ENCODE results near the gene PABPN1.
"Not testable (repeated sequence)": the region's sequence is repeated elsewhere in the genome, so short reads cannot be mapped to it uniquely, and the experiment has no call there.

Gene PABPN1

DNA sequence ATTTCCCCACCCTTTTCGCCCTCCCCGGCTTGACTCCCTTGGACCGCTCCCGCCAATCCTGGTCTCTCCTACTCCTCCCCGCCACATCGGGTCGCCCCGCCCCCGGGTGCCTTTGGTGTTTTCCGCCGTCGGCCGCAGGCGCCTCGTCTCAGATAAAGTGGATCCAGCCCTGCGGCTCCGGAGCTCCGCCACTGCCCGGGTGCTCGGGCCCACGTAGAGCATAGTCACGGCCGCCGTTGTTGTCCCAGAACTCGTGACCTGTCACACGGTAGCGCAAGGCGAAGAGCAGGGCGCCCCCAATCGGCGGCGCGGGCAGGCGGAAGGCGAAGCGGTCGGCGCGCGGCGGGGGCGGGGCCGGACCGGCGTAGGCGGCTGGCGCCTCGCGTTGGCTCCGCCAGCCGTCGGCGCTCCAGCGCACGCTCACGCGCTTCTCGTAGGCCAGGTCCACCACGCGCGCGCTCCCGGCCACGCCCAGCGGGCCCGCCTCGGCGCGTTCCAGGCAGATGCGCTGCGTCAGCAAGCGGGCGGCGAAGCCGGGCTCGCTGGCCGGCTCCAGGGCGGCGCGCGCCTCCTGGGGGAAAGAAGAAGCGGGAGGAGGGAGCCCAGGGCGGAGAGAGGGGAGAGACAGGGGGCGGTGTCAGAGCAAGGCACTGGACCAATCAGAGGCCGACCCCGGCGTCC, 19.8 kb upstream of the PABPN1 start:
- peak; percentile 97 for DNase-seq (ENCODE audit: low spot score)

DNA sequence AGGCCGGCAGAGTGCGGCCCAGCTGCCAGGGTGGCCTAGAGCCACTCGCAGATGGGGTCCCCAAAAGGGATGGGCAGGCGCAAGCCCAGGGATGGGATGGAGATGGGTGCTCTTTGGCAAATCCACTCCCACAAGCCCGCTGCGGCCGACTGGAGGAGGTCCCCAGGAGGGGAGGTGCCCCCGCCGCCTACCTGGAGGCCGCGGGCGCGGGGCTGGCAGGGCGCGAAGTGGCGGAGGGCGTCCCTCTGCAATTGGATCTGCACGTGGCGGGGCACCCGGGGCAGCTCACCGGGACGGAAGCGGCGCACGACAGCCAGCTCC, 19.3 kb upstream of the PABPN1 start:
- DNase-seq (ENCODE audit: low spot score), result no peak

DNA sequence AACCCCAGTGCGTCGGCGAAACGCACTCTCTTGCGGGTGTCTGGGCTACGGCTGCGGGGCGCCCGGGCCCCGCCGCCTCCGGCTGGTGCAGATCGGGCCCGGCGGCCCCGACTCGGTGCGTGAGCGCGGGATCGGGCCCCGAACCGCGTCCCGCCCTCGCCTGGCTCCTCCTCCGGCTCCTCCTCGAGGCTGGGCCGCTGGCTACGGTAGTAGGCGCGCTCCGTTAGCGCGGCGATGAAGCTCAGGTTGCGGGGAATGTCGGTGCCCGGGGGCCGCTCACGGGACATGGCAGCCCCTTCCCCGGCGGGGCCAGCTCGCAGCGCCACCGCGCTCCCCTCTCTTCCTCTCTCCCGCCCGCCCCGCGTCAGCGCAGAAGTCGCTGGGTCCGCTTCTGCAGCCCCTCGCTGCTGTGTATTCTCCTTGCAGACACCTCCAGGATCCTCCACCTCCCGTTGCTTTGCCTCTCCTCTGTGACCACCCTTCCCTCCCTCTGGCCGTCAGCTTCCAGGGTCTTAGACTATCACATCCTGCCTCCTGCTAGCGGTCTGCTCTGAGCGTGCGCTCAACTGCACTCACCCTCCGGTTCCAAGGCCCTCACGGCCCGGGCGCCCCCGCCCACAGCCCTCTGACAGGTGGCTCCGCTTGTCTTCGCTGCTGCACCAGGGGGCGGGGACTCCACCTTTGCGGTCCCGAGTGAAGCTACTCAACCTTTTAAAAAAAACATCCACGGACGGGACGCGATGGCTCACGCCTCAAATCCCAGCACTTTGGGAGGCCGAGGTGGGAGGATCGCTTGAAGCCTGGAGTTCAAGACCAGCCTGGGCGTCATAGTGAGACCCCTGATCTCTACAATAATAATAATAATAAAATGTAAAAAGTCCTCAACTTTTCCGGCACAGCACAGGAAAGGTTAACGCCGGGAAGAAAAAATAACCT, 18.7 kb upstream of the PABPN1 start, which contains the start of gene PPP1R3E:
Gene PPP1R3E (minus strand): TSS at position 570 of the 936 bp plus-strand sequence. CDS start 283 bp downstream, at position 287.
- DNase-seq (ENCODE audit: low spot score), result peak; percentile 83

DNA sequence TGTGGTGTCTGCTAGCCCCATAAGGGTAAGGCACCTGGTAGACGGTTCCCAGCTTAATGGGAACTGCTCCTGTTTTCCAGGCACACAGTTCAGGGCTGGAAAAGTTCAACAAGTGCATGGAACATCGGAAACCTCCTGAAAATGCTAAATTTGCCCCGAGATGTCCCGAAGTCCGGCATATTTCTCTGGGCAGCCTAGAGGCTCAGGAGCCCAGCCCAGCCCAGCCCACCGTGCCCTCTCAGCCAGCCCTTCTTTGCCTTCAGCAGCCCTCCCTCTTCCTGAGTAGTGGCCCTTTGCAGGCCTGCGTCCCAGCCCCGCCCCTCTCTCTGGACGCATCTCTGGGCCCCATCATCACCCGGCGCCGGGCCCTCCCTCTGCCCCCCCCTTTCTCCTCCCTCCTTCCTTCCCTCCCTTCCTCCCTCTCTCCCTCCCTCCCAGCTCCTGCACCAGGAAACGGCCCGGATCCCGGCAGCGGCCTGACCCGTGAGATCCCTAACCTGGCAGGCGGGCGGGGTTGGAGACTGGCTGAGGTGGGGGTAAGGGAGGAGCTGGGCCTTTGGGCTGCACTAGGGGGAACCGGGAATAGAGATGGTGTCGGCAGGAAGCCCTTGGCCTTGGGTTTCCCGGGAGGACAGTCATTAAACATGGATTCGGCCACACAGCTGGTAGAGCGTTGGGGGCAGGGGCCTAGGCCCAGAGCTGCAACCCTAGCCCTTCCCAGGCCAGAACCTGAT, 14.7 kb upstream of the PABPN1 start, which contains the start of gene BCL2L2:
Gene BCL2L2 (plus strand): TSS at position 422 of the 734 bp plus-strand sequence. CDS start 935 bp downstream, outside the sequence.
- DNase-seq (ENCODE audit: low spot score), result peak; percentile 44

DNA sequence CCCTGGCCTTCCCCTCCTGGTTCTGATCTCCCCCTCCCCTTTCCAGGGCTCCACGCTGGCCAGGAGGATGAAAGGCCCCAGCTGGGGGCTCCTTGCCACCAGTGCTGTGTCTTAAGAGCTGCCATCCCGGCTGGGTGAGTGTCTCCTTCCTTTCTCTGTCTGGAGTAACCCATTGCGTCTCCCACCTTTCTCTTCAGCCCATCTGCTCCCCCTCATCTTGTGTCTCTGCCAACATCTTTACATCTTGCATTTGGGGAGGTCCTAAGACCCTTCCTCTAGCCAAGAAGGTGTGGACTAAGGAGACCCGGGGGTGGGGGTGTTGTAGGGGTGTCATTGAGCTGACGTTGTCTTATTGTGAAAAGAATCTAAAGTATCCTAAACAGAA, 14.1 kb upstream of the PABPN1 start:
- no peak for DNase-seq (ENCODE audit: low spot score)

DNA sequence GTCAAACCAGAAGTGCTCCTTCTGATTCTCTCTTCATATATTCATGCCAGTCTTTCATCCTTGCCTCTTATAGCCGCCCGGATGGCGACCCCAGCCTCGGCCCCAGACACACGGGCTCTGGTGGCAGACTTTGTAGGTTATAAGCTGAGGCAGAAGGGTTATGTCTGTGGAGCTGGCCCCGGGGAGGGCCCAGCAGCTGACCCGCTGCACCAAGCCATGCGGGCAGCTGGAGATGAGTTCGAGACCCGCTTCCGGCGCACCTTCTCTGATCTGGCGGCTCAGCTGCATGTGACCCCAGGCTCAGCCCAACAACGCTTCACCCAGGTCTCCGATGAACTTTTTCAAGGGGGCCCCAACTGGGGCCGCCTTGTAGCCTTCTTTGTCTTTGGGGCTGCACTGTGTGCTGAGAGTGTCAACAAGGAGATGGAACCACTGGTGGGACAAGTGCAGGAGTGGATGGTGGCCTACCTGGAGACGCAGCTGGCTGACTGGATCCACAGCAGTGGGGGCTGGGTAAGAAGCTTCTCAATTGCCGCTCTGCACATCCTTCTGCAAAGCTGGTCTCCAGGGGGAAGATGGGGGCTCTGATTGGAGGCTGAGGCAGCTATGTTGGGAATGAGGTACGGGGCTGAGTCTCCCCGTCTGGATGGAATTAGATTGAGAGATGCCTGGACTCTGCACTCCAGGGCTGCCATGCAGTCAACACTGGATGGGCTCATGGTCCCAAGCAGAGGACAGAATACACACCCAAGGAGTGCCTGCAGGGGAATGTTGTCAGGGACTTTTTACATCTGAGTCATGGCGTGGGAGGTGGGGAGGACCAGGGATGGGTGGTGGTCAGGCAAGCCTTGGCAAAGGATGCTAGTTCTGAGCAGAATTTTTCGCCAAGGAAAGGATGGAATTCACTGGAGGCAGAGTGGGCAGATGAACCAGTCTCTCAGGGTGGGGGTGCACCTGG, 13.3 kb upstream of the PABPN1 start:
- no peak for DNase-seq (ENCODE audit: low spot score)

DNA sequence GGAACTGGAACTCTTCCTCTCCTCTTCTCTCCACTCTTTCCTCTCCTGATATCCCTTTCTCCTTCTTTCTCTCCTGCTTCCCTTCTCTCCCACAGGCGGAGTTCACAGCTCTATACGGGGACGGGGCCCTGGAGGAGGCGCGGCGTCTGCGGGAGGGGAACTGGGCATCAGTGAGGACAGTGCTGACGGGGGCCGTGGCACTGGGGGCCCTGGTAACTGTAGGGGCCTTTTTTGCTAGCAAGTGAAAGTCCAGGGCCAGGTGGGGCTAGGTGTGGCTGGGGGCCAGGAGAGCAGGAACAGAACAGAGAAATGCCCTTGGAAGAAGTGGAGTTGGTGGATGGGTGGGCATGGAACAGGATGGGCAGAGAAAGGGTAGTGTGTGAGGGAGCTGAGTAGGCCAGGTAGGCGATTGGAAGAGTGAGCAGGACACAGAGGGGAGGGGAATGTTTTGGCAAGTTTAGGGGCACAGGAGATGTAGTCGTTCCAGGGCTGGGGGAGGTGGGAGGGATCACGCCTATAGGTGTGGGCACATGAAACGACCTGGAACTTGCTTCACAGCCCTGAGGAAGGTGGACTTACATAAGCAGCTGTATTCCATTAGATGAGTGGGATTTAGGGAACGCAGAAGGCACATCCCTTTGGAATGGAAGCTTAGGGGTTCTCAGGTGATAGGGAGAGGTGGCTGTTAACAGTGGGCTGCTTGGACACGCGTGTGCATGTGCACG, 12.4 kb upstream of the PABPN1 start:
- no peak for DNase-seq (ENCODE audit: low spot score)

DNA sequence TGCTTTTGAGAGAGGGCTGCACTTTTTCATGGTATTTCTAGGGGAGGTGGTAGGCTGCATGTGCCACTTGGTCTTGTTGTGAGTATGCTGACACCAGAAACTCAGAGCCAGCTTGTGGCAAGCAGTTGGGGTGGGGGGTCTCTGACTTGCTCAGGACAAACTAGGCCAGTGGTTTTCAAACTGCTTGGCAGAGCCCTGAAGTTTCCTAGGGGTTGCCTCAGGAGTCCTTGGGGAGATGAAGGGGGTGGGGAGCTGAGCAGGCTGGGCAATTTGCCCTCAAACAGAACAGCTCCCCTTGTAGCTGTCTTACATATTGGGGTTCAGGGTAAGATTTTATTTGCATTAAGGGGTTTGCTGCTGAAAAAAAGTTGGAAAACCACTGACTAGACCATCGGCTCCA, 10.7 kb upstream of the PABPN1 start:
- DNase-seq (ENCODE audit: low spot score), result no peak

DNA sequence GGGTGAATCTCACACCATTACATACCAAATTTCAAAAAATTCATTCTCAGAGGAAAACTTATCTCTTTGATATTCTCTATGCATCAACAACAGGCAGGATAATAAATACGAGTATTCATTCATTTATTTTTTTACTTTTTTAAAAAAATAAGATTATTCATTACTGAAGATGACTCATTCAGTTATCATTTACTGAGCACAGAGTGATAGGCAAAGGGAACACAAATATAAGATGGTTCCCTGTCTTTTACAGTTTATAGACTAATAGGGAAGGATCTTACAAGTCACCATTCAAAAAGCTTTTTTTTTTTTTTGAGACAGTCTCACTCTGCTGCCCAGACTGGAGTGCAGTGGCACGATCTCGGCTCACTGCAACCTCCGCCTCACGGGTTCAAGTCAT, 5.0 kb upstream of the PABPN1 start:
- no peak for DNase-seq (ENCODE audit: low spot score)

DNA sequence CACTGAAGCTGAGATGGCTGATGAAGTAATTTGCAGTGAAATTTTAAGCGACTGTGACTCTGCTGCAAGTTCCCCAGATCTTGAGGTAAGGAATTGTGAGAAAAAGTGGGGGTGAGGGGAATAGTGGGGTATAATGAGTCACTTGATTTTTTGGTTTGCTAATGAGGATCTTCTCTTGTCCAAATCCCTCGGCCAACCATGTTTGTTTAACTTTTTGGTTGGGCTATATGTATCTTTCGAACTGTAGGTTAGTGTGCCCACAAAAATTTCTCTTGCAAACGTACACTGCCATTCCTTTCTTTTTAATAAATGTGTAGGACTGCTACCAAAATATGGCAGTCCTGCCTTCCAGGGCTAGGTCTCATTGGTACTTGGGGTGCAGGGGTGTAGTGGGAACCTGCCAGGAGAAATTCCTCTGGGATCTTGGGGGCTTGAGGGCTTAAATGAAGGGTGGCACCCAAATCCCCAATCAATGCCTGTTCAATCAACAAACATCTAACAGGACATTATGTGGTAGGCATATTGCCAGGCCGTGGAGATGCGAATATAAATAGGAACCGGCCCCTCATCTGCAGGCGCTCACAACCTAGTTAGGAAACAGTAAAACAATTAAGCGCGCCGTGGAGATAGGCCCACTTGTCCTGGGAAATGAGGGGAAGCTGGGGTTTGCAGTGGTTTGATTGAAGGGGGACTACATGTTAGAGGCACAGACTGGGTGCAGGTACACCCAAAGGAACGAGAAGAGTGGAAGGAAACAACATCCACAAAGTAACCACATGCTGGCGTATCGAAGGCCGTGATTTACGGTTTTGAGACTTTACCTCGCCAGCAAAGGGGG, 1.3 kb upstream of the PABPN1 start:
- no peak for DNase-seq (ENCODE audit: low spot score)

DNA sequence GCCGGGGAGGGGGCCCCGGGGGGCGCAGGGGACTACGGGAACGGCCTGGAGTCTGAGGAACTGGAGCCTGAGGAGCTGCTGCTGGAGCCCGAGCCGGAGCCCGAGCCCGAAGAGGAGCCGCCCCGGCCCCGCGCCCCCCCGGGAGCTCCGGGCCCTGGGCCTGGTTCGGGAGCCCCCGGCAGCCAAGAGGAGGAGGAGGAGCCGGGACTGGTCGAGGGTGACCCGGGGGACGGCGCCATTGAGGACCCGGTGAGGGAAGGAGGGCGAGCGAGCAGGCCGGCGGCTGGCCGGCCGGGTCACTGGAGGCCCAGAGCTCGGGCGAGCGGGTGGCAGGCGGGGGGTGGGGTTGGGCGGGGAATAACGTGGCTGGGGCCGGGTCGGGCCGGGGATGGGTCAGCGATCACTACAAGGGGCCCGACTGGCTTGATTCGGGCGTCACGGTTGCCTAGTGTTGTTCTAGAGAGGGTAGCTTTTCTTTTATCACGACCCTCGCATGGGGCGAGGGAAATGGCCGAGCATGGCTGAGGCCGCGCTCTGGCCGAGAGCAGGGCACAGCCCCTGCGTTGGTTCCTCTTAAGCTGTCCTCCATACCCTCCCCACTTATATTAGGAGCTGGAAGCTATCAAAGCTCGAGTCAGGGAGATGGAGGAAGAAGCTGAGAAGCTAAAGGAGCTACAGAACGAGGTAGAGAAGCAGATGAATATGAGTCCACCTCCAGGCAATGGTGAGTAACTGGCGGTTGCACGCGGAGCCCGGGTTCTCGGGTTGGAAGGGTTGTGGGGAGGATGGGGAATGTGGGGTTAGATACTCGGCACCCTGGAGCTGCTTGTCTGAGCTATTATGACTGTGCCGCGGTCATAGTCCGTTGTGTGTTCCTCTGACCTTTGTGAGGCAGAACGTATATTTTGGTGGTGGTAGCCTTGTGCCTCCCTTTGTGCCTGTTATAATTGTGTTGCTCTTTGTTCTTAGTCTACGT, 603 bp downstream of the PABPN1 start:
- peak; percentile 51 for DNase-seq (ENCODE audit: low spot score)

DNA sequence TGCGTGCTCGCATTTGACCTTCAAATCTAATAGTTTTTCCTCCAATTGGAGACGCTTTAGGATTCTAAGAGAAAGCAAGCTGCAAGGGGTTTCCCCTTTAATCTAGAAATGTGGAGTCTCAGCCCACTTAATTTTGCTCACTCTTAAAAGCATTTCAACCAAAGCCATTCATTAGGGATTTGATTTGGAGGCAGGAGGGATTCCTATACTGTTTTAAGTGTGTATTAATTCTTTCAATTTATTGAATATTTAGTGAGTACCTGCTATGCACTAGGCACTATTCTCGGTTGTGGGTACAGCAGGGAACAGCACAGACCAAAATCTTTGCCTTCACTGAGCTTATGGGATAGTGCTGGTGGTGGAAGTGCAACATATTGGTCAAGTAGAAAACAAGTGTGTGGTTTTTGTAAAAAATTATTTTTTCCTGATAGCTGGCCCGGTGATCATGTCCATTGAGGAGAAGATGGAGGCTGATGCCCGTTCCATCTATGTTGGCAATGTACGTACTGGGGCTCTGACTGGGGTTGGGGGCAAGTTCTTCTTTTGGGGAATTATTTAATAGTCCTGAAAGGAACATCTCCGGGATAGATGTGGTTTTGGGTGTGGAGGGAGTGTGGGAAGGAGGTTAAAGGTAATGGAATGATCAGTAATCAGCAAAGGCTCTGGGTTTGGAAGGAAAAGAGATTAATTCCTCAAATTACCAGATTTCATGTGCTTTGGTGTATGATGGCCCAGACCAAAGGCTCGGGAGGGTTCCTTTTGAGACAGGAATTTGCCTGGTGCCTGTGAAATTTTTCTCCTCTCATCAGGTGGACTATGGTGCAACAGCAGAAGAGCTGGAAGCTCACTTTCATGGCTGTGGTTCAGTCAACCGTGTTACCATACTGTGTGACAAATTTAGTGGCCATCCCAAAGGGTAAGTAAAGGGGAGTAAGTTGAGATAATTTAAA, 1.6 kb downstream of the PABPN1 start:
- no peak for DNase-seq (ENCODE audit: low spot score)

DNA sequence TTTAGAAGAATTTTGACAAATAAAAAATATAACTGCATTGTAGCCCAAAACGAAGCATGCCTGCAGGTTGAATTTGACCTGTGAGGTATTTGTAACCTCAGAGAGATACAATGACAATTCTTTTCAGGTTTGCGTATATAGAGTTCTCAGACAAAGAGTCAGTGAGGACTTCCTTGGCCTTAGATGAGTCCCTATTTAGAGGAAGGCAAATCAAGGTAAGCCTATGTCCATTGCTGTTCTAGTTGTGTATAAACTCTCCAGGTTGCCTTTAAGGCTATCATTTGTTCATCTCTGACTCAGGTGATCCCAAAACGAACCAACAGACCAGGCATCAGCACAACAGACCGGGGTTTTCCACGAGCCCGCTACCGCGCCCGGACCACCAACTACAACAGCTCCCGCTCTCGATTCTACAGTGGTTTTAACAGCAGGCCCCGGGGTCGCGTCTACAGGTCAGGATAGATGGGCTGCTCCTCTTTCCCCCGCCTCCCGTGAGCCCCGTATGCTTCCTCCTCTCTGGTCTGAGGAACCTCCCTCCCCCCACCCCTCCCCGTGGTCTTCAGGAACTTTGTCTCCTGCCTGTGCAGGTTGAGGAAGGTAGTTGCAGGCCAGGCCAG, 2.7 kb downstream of the PABPN1 start:
- no peak for DNase-seq (ENCODE audit: low spot score)

DNA sequence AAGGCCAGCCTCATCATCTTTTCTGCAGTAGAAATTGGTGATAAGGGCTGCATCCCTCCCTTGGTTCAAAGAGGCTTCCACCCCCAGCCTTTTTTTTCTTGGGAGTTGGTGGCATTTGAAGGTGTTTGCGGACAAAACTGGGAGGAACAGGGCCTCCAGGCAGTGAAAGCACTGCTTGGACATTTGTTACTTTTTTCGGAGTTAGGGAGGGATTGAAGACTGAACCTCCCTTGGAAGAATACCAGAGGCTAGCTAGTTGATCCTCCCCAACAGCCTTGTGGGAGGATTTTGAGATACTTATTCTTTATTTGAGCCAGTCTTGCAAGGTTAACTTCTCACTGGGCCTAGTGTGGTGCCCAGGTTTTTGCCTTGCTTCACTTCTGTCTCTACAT, 3.2 kb downstream of the PABPN1 start:
- DNase-seq (ENCODE audit: low spot score), result no peak

DNA sequence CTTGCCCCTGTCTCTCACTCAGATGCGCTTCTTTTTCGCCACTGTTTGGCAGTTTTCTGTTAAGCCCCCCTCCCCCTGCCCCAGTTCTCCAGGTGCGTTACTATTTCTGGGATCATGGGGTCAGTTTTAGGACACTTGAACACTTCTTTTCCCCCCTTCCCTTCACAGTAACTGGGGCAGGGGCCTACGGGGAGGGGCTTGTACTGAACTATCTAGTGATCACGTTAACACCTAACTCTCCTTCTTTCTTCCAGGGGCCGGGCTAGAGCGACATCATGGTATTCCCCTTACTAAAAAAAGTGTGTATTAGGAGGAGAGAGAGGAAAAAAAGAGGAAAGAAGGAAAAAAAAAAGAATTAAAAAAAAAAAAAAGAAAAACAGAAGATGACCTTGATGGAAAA, 3.7 kb downstream of the PABPN1 start:
- DNase-seq (ENCODE audit: low spot score), result no peak

DNA sequence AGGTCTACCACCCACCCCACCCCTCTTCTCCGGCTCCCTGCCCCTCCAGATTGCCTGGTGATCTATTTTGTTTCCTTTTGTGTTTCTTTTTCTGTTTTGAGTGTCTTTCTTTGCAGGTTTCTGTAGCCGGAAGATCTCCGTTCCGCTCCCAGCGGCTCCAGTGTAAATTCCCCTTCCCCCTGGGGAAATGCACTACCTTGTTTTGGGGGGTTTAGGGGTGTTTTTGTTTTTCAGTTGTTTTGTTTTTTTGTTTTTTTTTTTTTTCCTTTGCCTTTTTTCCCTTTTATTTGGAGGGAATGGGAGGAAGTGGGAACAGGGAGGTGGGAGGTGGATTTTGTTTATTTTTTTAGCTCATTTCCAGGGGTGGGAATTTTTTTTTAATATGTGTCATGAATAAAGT, 4.5 kb downstream of the PABPN1 start:
- DNase-seq (ENCODE audit: low spot score), result not testable (repeated sequence)
